GM19324 (cell line): ENCODE data around the gene KRTAP5-4.
"Not testable (repeated sequence)": the region's sequence is repeated elsewhere in the genome, so short reads cannot be mapped to it uniquely, and the experiment has no call there.

Experiments
- ATAC-seq: cut with Tn5 transposase; IDR thresholded peaks from one replicate; pipeline ENCODE4 v1.9.1; 2021; ENCODE audit warnings: mild to moderate bottlenecking, moderate library complexity; ENCODE audit not compliant: unreplicated experiment, low FRiP score

KRTAP5-4 gene

DNA sequence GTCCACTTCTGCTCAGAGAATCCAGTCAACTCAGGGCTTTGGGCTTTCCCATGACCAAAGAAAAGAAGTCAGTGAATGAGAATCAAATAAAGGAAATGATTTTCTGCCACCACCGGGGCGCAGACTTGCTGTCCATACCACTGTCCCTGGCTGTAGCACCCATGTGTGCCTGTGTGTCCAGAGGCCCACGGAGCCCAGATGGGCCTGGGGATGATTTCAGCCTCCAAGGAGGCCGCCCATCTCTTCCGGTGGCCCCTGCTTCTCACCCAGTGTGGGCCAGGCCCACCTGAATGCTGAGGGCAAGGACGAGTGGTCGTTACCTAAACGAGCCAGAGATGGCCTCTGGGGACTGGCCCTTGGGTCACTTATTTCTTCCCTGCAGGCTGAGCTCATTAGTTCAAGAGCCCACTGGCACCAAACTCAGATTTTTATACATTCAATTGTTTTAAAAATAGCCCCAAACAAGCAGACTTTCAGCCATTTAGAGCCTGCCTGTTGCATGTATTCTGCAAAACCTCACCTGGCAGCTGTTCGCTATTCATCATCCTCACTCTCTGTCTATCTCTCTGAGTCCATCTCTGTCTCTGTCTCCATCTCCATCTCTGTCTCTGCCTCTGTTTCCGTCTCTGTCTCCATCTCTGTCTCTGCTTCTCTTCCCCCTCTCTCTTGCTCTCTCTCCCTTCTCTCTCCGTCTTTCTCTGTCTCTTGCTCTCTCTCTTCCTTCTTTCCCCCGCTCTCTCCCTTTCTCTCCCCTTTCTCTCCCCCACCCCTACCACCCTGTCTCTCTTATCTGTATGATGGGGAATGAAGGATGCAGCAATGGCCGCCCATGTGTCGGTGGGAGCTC is 31.8 kb upstream of the KRTAP5-4 start:
- ATAC-seq = no peak

GRCh38 chr11:1652771-1653540 is 31.0 kb upstream of the KRTAP5-4 start:
- no peak for ATAC-seq

- ATAC-seq = no peak
Measured at GRCh38 chr11:1652442-1652770, 30.5 kb upstream of the KRTAP5-4 start.

- no peak for ATAC-seq
Measured at GRCh38 chr11:1652026-1652425, 30.1 kb upstream of the KRTAP5-4 start.

DNA sequence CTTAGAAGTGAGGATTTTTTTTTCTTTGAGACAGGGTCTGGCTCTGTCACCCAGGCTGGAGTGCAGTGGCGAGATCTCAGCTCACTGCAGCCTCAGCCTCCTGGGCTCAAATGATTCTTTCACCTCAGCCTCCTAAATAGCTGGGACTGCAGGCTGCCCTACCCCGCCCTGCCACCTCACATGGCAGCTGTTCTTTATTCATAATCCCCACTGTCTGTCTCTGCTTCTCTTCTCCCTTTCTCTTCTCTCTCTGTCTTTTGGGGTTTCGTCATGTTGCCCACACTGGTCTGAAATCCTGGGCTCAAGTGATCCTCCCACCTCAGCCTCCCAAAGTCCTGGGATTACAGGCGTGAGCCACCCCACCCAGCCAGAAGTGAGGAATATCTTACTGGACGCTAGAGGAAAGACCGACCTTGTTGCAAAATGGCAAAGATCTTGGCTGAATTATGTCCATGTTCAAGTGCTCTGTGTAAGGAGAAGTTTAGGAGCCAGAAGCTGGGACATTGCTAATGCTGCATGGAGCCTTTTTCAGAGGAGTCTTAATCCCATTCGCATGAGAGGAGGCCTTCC is 29.6 kb upstream of the KRTAP5-4 start:
- ATAC-seq = no peak

- no peak for ATAC-seq
Measured at GRCh38 chr11:1650918-1651262, 29.0 kb upstream of the KRTAP5-4 start.

DNA sequence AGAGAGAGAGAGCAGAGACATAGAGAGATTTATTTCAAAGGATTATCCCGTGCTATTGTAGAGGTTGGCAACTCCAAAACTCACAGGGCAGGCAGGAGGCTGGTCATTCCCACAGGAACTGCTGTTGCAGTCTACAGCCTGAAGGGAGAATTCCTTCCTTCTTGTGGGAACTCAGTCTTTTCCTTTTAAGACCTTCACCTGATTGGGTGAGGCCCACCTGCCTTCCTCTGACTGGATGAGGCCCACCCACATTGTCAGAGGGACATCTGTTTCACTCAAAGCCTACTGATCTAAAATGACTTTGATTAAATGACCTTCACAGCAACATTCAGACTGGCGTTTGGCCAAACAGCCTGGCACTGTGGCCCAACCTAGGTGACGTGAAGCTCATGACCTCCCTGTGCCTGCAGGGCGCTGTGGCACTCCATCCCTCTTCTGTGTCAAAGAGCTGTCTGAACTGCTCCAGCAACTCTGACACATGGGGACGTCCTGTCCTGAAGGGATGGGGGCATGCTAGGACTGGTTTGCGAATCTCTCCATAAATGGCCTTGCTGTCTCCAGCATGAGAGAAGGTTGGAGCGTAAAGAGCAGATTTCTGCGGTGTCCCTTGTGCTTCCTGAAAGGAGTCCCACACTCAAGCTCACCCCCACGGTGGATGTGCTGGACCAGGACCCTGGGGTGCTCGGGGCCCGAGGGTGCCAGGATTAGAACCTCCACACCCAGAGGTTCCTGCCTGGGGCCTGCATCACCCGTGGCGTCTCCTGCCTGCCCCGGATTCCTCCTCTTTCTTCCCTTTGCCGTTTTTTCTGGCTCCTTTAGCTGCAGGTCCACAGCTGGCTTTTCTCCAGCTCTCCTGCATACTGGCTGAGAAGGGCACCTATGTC is 28.3 kb upstream of the KRTAP5-4 start:
- ATAC-seq = no peak

DNA sequence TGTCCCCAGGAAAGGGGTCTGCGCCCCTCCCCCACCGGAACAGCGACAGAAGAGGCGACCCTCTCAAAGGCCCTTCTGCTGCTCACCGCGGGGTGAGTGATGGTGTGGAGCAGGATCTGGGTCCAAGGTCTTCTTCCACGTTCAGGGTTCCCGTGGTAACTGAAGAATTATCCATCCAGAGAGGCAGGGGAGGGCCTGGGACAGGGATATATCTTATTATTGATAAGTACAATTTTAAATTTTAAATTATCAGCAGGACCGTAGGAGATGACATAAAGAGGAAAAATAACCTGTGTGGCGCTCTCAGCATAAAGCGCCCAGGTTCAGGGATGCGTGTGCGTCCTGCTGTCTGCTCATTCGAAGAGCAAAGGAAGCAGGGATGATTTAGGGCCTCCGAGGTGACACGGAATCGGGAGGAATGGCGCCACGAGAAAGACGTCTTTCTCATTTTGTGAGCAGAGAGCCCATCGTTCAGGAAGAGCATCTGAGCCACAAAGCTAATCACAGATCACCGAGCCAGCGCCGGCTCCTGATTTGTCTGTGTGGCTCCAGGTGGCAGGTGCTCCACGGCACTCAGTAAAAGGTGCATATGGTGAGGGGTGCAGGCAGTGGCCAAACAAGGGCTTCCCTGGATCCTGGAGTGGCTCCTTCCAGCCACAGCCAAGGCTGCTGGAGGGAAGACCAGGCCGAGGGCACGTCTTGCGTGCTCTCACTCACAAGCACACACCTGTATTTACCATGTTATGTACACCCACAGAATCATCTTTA is 26.9 kb upstream of the KRTAP5-4 start:
- no peak for ATAC-seq

DNA sequence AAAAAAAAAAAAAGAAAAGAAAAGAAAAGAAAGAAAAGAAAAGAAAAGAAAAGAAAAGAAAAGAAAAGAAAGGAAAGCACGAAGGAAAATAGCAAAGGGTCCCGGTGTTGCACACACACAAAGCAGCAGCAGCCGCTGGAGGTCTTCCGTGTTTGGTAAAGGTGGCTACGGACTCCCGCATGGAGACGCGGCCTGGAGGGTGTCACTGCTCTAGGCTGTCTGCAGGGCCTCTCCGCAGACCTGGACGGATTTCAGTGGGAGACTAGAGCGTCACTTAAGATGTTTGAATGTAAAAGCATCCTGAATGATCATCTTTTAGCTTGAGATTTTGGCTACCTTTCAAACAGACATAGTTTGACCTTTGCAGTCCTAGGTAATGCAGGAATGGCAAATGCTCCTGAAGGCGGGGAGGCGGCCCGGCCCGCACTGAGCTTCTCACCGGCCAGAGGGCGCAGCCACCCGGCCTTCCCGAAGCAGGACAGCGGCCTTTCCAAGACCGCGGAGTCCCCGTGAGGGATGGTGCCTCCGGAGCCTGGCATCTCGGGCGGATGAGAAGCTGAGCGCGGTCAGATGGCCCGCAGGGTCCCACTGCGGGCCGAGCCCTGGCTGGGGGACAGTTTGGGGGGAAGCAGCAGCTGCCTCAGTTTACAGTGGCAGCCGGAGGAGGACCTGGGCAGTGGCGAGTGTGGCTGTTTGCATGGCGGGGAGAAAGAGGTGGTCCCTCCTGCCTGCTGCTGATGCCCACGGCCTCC is 26.1 kb upstream of the KRTAP5-4 start:
- no peak for ATAC-seq

GRCh38 chr11:1646540-1646939 is 24.6 kb upstream of the KRTAP5-4 start:
- not testable (repeated sequence) for ATAC-seq

- ATAC-seq = no peak
Measured at GRCh38 chr11:1645357-1645821, 23.5 kb upstream of the KRTAP5-4 start.

DNA sequence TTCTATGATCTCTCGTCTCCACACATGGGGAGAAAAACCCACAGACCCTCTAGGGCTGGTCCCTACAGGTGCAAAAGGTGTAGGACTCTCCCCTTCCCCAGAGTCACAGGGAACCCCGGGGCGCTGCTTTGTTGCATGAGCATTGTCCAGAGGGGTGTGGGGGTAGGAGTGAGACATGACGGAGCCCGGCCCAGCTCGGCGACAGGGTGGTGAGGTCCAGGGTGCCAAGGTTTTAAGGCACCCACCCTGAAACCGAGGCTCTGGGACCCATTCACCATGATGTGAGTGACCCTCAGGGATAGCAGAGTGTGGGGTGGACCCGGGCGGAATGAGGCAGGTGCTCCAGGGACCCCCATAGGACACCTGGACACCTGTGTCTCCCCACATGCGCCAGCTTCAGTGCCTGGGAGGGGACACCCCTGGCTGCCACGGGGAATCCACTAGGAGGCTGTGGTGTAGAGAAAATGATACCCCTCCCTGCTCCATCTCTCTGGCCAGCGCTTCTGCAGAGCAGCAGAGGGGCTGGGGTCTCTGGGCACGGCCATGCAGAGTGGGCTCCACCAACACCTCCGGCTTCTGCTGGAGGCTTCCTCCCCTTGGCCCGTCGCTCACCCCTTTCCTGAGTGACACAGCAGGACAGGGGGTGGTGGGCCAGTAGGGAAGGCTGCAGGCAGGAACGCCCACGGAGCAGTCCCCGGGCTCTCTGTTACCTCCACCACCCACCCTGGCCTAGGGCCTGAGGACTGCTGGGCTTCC is 22.8 kb upstream of the KRTAP5-4 start:
- no peak for ATAC-seq

- no peak for ATAC-seq
Measured at GRCh38 chr11:1643146-1643690, 21.3 kb upstream of the KRTAP5-4 start.

GRCh38 chr11:1642288-1643145 is 20.6 kb upstream of the KRTAP5-4 start:
- ATAC-seq = no peak

DNA sequence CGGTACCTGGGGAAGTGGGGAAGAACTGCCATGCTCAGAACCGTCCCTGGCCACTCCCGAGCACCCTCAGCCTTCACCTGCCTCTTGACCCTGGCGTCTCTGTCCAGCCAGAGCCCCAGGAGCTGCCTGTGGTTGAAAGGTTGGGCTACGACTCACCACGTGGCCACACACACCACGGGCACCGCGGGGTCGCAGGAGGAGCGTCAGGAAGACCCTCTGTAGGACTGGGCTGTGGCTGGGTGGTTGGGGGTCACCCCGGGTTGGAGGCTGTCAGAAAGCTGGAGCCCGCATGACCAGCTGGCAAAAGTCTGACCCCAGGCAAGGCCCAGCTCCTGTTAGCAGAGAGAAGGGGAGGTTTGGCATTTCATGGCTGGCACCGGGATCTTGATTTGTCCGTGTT is 19.2 kb upstream of the KRTAP5-4 start:
- ATAC-seq = no peak

DNA sequence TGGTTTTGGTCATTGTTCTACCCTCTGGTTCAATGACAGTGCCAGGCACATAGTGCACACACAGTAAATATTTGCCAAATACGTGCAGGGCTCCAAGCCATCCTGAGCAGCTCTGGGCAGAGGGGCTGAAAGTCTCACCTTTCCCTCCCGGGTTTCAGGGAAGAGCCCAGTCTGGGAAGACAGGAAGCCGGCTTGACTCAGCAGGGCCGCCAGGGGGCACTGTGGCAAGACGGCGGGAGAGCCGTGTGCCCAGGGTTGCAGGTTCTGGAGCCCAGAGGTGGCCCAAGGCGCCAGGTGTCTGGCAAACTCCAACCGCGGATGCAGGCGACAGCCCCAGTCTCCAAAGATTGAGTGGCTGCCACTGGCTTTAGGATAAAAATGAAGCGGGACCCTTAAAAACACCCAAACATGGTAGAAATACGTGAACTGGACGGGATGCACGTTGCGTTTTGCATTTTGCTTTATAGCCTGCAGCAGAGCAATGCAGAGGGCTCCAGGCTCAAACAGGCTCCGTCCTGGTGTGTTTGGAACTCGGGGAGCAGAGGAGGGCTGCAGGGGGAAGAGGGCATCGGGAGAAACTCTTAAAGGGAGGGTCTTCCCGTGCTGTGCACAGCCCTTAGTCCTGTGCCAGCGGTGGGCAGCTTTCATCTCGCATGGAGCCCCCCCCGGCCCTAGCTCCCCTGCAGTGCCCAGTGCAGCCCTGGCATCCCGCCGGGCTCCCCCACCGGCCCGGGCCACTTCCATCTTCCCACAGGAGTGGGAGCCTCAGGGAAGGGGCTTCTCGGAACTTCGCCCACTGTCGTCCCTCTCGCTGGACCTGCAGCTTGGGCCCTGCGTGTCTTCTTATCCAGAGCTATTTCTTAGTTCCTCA is 18.4 kb upstream of the KRTAP5-4 start:
- no peak for ATAC-seq
